BLaER1 (cell line): ENCODE data around the gene PIP4K2A.

Experiments used
- H3K27ac ChIP-seq: shearing (Covaris generic); formaldehyde crosslinking; 2 replicates; pipeline ENCODE4 v1.8.1; 2022
- H3K27me3 ChIP-seq: shearing (Covaris generic); formaldehyde crosslinking; 2 replicates; pipeline ENCODE4 v1.8.1; 2022
- H3K36me3 ChIP-seq: shearing (Covaris generic); formaldehyde crosslinking; 2 replicates; pipeline ENCODE4 v1.8.1; 2022
- H3K4me1 ChIP-seq: shearing (Covaris generic); formaldehyde crosslinking; 2 replicates; pipeline ENCODE4 v1.8.1; 2022
- H3K4me2 ChIP-seq: shearing (Covaris generic); formaldehyde crosslinking; 2 replicates; pipeline ENCODE4 v1.8.1; 2022
- H3K4me3 ChIP-seq: shearing (Covaris generic); formaldehyde crosslinking; 2 replicates; pipeline ENCODE4 v1.8.1; 2022
- H3K9ac ChIP-seq: shearing (Covaris generic); formaldehyde crosslinking; 2 replicates; pipeline ENCODE4 v1.8.1; 2022
- H3K9me3 ChIP-seq: shearing (Covaris generic); formaldehyde crosslinking; 2 replicates; pipeline ENCODE4 v1.8.1; 2022
- H4K20me1 ChIP-seq: shearing (Covaris generic); formaldehyde crosslinking; 2 replicates; pipeline ENCODE4 v1.8.1; 2022
- Cebpa-rat ChIP-seq: shearing (Covaris generic); IDR thresholded peaks from 2 replicates; pipeline ENCODE4 v1.8.1; 2022

Gene PIP4K2A

DNA sequence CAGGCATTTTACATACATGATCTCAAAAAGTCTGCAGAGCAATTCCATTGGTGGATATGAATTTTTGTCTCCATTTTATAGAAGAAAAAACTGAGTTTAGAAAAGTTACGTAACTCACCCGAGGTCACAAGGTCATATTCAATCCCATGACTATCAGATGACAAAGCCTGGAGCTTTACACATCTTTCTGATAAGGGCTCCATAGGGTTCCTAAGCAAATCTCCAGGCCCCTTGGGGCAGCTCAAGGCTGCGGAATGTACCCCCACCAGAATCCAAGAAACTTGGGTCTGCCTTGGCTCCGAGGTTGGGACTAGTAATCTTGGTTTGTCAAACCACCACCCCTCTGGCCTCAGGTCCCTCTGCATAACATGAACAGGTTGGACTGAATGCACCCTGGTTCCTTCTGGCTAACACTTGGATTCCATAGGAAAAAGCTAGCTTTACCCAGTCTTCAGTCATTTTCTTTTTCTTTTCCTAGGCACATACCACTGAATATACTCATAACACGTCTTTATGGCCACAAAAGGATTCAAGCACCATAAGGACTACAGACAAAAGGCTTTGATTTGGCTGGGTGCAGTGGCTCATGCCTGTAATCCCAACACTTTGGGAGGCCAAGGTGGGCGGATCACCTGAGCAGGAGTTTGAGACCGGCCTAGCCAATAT, 55.5 kb downstream of the PIP4K2A start:
- Histone ChIP-seq H3K36me3 (no peaks in the 10 kb centered on the region), H3K4me3 (no peak overlapping the region), H3K9me3 (no peaks in the 10 kb centered on the region), H4K20me1 (peaks cover 64% of the 10 kb centered on the region), H3K4me1 (peaks cover 16% of the 10 kb centered on the region), H3K4me2 (no peak overlapping the region), H3K27ac (no peak overlapping the region), H3K27me3 (no peaks in the 10 kb centered on the region), H3K9ac (no peak overlapping the region)
- TF ChIP-seq Cebpa-rat, result no peak

DNA sequence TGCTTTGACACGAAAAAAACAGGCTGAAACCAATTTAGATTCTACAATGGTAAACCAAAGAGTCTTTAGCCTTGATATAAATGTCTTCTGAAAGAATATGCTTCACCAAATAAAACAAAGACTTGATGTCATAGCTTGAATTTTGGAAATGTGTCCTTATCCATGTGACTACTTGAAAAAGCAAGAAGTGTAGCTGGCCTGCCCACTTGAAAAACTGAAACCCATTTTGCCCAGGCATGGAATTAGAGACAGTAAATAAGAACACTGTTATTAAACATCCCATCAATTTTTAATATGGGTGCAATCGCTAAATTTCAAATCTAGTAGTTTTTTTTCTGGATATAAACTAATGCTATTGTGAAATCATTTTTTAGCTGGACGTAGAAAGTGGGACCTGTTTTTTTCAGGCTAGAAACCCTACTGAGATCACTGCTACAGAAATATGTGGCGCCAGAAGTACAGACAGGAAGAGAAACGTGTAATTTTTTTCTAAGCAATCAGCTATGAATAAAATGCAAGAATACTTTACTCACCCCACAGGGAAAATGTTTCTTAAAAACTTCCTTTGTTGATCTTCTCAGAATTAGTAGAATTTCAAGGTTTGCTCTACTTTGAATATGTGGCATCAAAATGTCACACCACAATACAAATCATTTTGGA, 56.7 kb downstream of the PIP4K2A start:
- H3K4me1 ChIP-seq, result peaks cover 28% of the 10 kb centered on the region
- H4K20me1 ChIP-seq, result peaks cover 70% of the 10 kb centered on the region
- no peak overlapping the region for H3K9ac ChIP-seq
- H3K9me3 ChIP-seq, result no peaks in the 10 kb centered on the region
- H3K36me3 ChIP-seq, result 0 out of 2 replicates have a peak, but pooled peaks cover under 1% of the 10 kb centered on the region
- no peaks in the 10 kb centered on the region for H3K27me3 ChIP-seq
- peak overlapping the region; percentile 13; the same call in 1 of the 2 replicates for H3K4me2 ChIP-seq
- no peak overlapping the region for H3K27ac ChIP-seq
- H3K4me3 ChIP-seq, result no peak overlapping the region
- TF ChIP-seq Cebpa-rat, result no peak

- TF ChIP-seq Cebpa-rat, result no peak
- Histone ChIP-seq H3K9me3 (no peaks in the 10 kb centered on the region), H3K4me1 (peaks cover 32% of the 10 kb centered on the region), H3K4me2 (no peak overlapping the region), H4K20me1 (peaks cover 71% of the 10 kb centered on the region), H3K27ac (no peak overlapping the region), H3K36me3 (0 out of 2 replicates have a peak, but pooled peaks cover 3% of the 10 kb centered on the region), H3K27me3 (no peaks in the 10 kb centered on the region), H3K9ac (no peak overlapping the region), H3K4me3 (no peak overlapping the region)
Observed at GRCh38 chr10:22657024-22657423, 57.4 kb downstream of the PIP4K2A start.

DNA sequence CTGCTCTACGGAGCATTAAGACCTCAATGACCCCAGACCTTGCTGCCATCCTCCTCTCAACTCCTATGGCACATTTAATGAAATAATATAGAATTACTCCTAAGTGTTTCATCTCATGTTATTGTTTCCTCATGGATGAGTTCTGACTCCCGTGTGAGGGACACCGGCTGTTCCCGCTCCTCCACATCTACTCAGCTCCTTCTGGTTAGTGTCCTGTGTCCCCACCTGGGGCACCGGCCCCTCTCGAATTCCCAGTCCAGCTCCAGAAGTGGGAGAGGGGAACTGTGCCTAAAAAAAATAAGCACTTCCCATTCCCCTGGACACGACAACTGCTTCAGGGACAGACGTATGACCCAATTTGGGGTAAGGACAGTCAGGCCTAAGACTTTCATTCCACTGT, 58.3 kb downstream of the PIP4K2A start:
- H3K4me3 ChIP-seq, result no peak overlapping the region
- no peak overlapping the region for H3K4me2 ChIP-seq
- no peak for TF ChIP-seq Cebpa-rat
- no peak overlapping the region for H3K9ac ChIP-seq
- peaks cover 71% of the 10 kb centered on the region for H4K20me1 ChIP-seq
- no peaks in the 10 kb centered on the region for H3K9me3 ChIP-seq
- H3K27me3 ChIP-seq, result no peaks in the 10 kb centered on the region
- peaks cover 40% of the 10 kb centered on the region for H3K4me1 ChIP-seq
- no peak overlapping the region for H3K27ac ChIP-seq
- H3K36me3 ChIP-seq, result 0 out of 2 replicates have a peak, but pooled peaks cover 3% of the 10 kb centered on the region

- no peak overlapping the region for H3K27ac ChIP-seq
- TF ChIP-seq Cebpa-rat, result no peak
Observed at GRCh38 chr10:22655312-22655981, 58.9 kb downstream of the PIP4K2A start.

GRCh38 chr10:22652988-22653481, 61.3 kb downstream of the PIP4K2A start:
- peaks cover 60% of the 10 kb centered on the region for H3K4me1 ChIP-seq
- peaks cover 84% of the 10 kb centered on the region for H4K20me1 ChIP-seq
- TF ChIP-seq Cebpa-rat, result no peak
- no peak overlapping the region for H3K27ac ChIP-seq
- H3K4me2 ChIP-seq, result peak overlapping the region; percentile 29
- no peak overlapping the region for H3K9ac ChIP-seq
- no peak overlapping the region for H3K4me3 ChIP-seq
- H3K27me3 ChIP-seq, result no peaks in the 10 kb centered on the region
- H3K36me3 ChIP-seq, result 0 out of 2 replicates have a peak, but pooled peaks cover 3% of the 10 kb centered on the region
- no peaks in the 10 kb centered on the region for H3K9me3 ChIP-seq

More at GRCh38 chr10:22655312-22655981, 58.9 kb downstream of the PIP4K2A start:
- Histone ChIP-seq H3K36me3 (0 out of 2 replicates have a peak, but pooled peaks cover 3% of the 10 kb centered on the region), H4K20me1 (peaks cover 72% of the 10 kb centered on the region), H3K9ac (no peak overlapping the region), H3K27me3 (no peaks in the 10 kb centered on the region), H3K9me3 (no peaks in the 10 kb centered on the region), H3K4me1 (peaks cover 40% of the 10 kb centered on the region), H3K4me2 (no peak overlapping the region), H3K4me3 (no peak overlapping the region)

GRCh38 chr10:22651276-22651980, 63.0 kb downstream of the PIP4K2A start:
- peaks cover 69% of the 10 kb centered on the region for H3K4me1 ChIP-seq
- no peak overlapping the region for H3K27ac ChIP-seq
- H4K20me1 ChIP-seq, result peaks cover 93% of the 10 kb centered on the region
- 0 out of 2 replicates have a peak, but pooled peaks cover 3% of the 10 kb centered on the region for H3K36me3 ChIP-seq
- no peak for TF ChIP-seq Cebpa-rat
- no peaks in the 10 kb centered on the region for H3K27me3 ChIP-seq
- no peak overlapping the region for H3K9ac ChIP-seq
- H3K4me2 ChIP-seq, result no peak overlapping the region; the same call in 1 of the 2 replicates
- H3K9me3 ChIP-seq, result no peaks in the 10 kb centered on the region
- H3K4me3 ChIP-seq, result no peak overlapping the region

DNA sequence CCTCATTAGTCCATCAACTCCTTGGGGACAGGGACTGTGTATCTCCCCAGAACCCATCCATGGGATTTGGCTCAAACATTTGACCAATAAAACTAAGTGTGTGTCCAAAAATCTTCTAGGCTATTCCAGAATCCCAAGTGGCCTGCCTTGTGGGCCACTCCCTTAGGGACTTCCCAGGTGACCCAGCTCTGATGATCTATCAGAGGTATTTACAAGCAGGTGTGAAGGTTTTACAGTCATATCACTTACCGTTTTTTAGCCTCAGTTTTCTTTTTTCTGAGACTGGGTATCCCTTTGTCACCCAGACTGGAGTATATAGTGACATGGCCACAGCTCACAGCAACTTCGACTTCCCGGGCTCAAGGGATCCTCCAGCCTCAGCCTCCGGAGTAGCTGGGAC, 64.4 kb downstream of the PIP4K2A start:
- peak overlapping the region; percentile 63 for H3K4me2 ChIP-seq
- peaks cover 74% of the 10 kb centered on the region for H3K4me1 ChIP-seq
- TF ChIP-seq Cebpa-rat, result no peak
- 0 out of 2 replicates have a peak, but pooled peaks cover 3% of the 10 kb centered on the region for H3K36me3 ChIP-seq
- H3K27me3 ChIP-seq, result no peaks in the 10 kb centered on the region
- peaks cover 85% of the 10 kb centered on the region for H4K20me1 ChIP-seq
- no peak overlapping the region for H3K4me3 ChIP-seq
- no peak overlapping the region for H3K27ac ChIP-seq
- H3K9me3 ChIP-seq, result no peaks in the 10 kb centered on the region
- no peak overlapping the region for H3K9ac ChIP-seq

- TF ChIP-seq Cebpa-rat, result no peak
- Histone ChIP-seq H3K9me3 (no peaks in the 10 kb centered on the region), H3K9ac (no peak overlapping the region; the same call in 1 of the 2 replicates), H3K4me1 (peaks cover 75% of the 10 kb centered on the region), H3K27me3 (no peaks in the 10 kb centered on the region), H3K36me3 (0 out of 2 replicates have a peak, but pooled peaks cover 3% of the 10 kb centered on the region), H4K20me1 (peaks cover 82% of the 10 kb centered on the region), H3K27ac (no peak overlapping the region), H3K4me2 (peak overlapping the region; percentile 63), H3K4me3 (no peak overlapping the region)
Observed at GRCh38 chr10:22649390-22649841, 65.0 kb downstream of the PIP4K2A start.
